Mesendoderm (in vitro differentiated cells): ENCODE results near the gene SKA2. TPM values are rescaled to one million over a fixed set of nuclear protein-coding genes. Genes with fewer than 3 reads are reported as not detected.
A peak's percentile ranks its signal among the peaks of the same experiment; 100 is the strongest.

Experiments
- DNase-seq: peaks from one replicate; pipeline ENCODE4 v3.0.0; 2013
- H2AK5ac ChIP-seq: 2 replicates; pipeline ENCODE4 v1.6.1; 2013; ENCODE audit warnings: low read length, inconsistent platforms
- H2BK120ac ChIP-seq: 2 replicates; pipeline ENCODE4 v1.6.1; 2013; ENCODE audit warnings: low read depth, mild to moderate bottlenecking, low read length, moderate library complexity, mixed read lengths
- H2BK15ac ChIP-seq: replicated peaks from 2 replicates; pipeline ENCODE4 v1.6.1; 2013; ENCODE audit warnings: low read depth, mild to moderate bottlenecking, moderate library complexity
- H2BK5ac ChIP-seq: 2 replicates; pipeline ENCODE4 v1.6.1; 2013; ENCODE audit warnings: low read length, inconsistent platforms
- H3K18ac ChIP-seq: 2 replicates; pipeline ENCODE4 v1.6.1; 2013; ENCODE audit warnings: mild to moderate bottlenecking, low read length, mixed read lengths
- H3K23ac ChIP-seq: one replicate; pipeline ENCODE4 v1.6.1; 2013; ENCODE audit warnings: low read length
- H3K27ac ChIP-seq: 2 replicates; pipeline ENCODE4 v1.5.1; 2013; ENCODE audit warnings: low read depth, mild to moderate bottlenecking, inconsistent platforms, low read length, moderate library complexity
- H3K27me3 ChIP-seq: 2 replicates; pipeline ENCODE4 v1.6.1; 2013; ENCODE audit warnings: low read length, control low read depth, mild to moderate bottlenecking, inconsistent platforms; ENCODE audit not compliant: insufficient read depth, poor library complexity
- H3K36me3 ChIP-seq: 2 replicates; pipeline ENCODE4 v1.6.1; 2013; ENCODE audit warnings: low read length, inconsistent platforms; ENCODE audit not compliant: control insufficient read depth, insufficient read depth
- H3K4ac ChIP-seq: one replicate; pipeline ENCODE4 v1.6.1; 2013; ENCODE audit warnings: low read depth, mild to moderate bottlenecking, low read length, moderate library complexity
- H3K4me1 ChIP-seq: 2 replicates; pipeline ENCODE4 v1.6.1; 2013; ENCODE audit warnings: low read depth, low read length, inconsistent platforms; ENCODE audit not compliant: control insufficient read depth
- H3K4me2 ChIP-seq: 2 replicates; pipeline ENCODE4 v1.6.1; 2013; ENCODE audit warnings: low read length
- H3K4me3 ChIP-seq: 2 replicates; pipeline ENCODE4 v1.5.1; 2013; ENCODE audit warnings: mild to moderate bottlenecking, low read length
- H3K56ac ChIP-seq: one replicate; pipeline ENCODE4 v1.6.1; 2013; ENCODE audit warnings: low read length
- H3K79me1 ChIP-seq: 2 replicates; pipeline ENCODE4 v1.6.1; 2013; ENCODE audit warnings: low read length, inconsistent platforms
- H3K79me2 ChIP-seq: 2 replicates; pipeline ENCODE4 v1.6.1; 2013; ENCODE audit warnings: mild to moderate bottlenecking, low read length; ENCODE audit not compliant: control insufficient read depth, insufficient read depth
- H3K9ac ChIP-seq: 2 replicates; pipeline ENCODE4 v1.6.1; 2013; ENCODE audit warnings: low read length, inconsistent platforms
- H4K5ac ChIP-seq: one replicate; pipeline ENCODE4 v1.6.1; 2013; ENCODE audit warnings: low read length
- H4K8ac ChIP-seq: one replicate; pipeline ENCODE4 v1.6.1; 2013; ENCODE audit warnings: low read depth, mild to moderate bottlenecking, control low read depth, low read length, moderate library complexity
- WGBS: extraction: QIAGEN DNeasy Blood & Tissue Kit; methylation state at CpG from one replicate; pipeline ENCODE4 v1.1.7; 2013; ENCODE audit warnings: low lambda C conversion rate, missing lambda C conversion rate; ENCODE audit not compliant: insufficient coverage; ENCODE audit errors: extremely low coverage; 5-methylcytosine and 5-hydroxymethylcytosine counted together
- small RNA-seq: library from polyadenylated mRNA; stranded (forward); fragments of <200 nt; extraction: miRNeasy Mini kit (QIAGEN cat#:217004); gene quantifications from one replicate; pipeline ENCODE3, GENCODE V24; 2013; ENCODE audit not compliant: insufficient read depth

SKA2 gene

GRCh38 chr17:59069856-59070255 is 85.1 kb downstream of the SKA2 start:
- Histone ChIP-seq H3K56ac (no peak overlapping the region), H2BK15ac (no peak overlapping the region), H3K9ac (no peak overlapping the region), H3K79me2 (no peaks in the 10 kb centered on the region), H3K4me2 (no peak overlapping the region), H3K4me3 (no peak overlapping the region), H3K79me1 (no peaks in the 10 kb centered on the region), H3K18ac (no peak overlapping the region), H2BK120ac (no peak overlapping the region), H4K5ac (no peak overlapping the region), H3K36me3 (no peaks in the 10 kb centered on the region), H3K27me3 (no peaks in the 10 kb centered on the region), H3K4ac (no peak overlapping the region), H2BK5ac (no peak overlapping the region), H3K4me1 (no peaks in the 10 kb centered on the region), H4K8ac (no peak overlapping the region), H3K23ac (no peak overlapping the region), H3K27ac (no peak overlapping the region), H2AK5ac (no peak overlapping the region)
- no CpG with 5 or more reads among the region's 1 CpG for WGBS
- DNase-seq: no peak

GRCh38 chr17:59067756-59068155 is 87.2 kb downstream of the SKA2 start:
- Histone ChIP-seq H3K79me2 (no peaks in the 10 kb centered on the region), H3K4me1 (no peaks in the 10 kb centered on the region), H3K36me3 (no peaks in the 10 kb centered on the region), H3K79me1 (no peaks in the 10 kb centered on the region), H3K4me2 (no peak overlapping the region), H2BK15ac (no peak overlapping the region), H4K8ac (no peak overlapping the region), H3K18ac (no peak overlapping the region), H3K27ac (no peak overlapping the region), H4K5ac (no peak overlapping the region), H2BK5ac (no peak overlapping the region), H3K56ac (no peak overlapping the region), H3K4ac (no peak overlapping the region), H3K9ac (no peak overlapping the region), H2BK120ac (no peak overlapping the region), H3K27me3 (no peaks in the 10 kb centered on the region), H3K23ac (no peak overlapping the region), H2AK5ac (no peak overlapping the region), H3K4me3 (no peak overlapping the region)
- DNase-seq: no peak
- no CpG with 5 or more reads among the region's 6 CpGs for WGBS

- no peak overlapping the region for H2BK120ac ChIP-seq
These were observed 87.6 kb downstream of the SKA2 start for GRCh38 chr17:59067340-59067739.

GRCh38 chr17:59062509-59062908 is 92.5 kb downstream of the SKA2 start:
- Histone ChIP-seq H3K56ac (no peak overlapping the region), H2BK120ac (no peak overlapping the region), H3K79me1 (no peaks in the 10 kb centered on the region), H3K4me3 (no peak overlapping the region), H3K9ac (no peak overlapping the region), H3K23ac (no peak overlapping the region), H4K8ac (no peak overlapping the region), H3K4me2 (no peak overlapping the region), H2AK5ac (no peak overlapping the region), H3K27me3 (no peaks in the 10 kb centered on the region), H3K18ac (no peak overlapping the region), H3K4ac (no peak overlapping the region), H2BK15ac (no peak overlapping the region), H3K79me2 (no peaks in the 10 kb centered on the region), H2BK5ac (no peak overlapping the region), H3K27ac (no peak overlapping the region), H3K4me1 (no peaks in the 10 kb centered on the region), H4K5ac (no peak overlapping the region), H3K36me3 (no peaks in the 10 kb centered on the region)
- WGBS: no CpG with 5 or more reads among the region's 2 CpGs
- DNase-seq: no peak

More at GRCh38 chr17:59067340-59067739, 87.6 kb downstream of the SKA2 start:
- Histone ChIP-seq H2BK5ac (no peak overlapping the region), H3K27ac (no peak overlapping the region), H3K56ac (no peak overlapping the region), H3K9ac (no peak overlapping the region), H3K4me2 (no peak overlapping the region), H3K4me1 (no peaks in the 10 kb centered on the region), H3K4me3 (no peak overlapping the region), H3K18ac (no peak overlapping the region), H4K8ac (no peak overlapping the region), H4K5ac (no peak overlapping the region), H2AK5ac (no peak overlapping the region), H3K79me2 (no peaks in the 10 kb centered on the region), H3K4ac (no peak overlapping the region), H3K79me1 (no peaks in the 10 kb centered on the region), H3K36me3 (no peaks in the 10 kb centered on the region), H3K27me3 (no peaks in the 10 kb centered on the region), H3K23ac (no peak overlapping the region), H2BK15ac (no peak overlapping the region)
- WGBS: no CpG with 5 or more reads among the region's 2 CpGs
- no peak for DNase-seq

Small RNA genes lying within 50 kb of the gene (small RNA-seq; reads per million reads assigned to genes)
- gene MIR301A (3,329 reads per million, percentile 99 among the genes with 10 or more reads in this experiment), gene MIR454 (1,693 reads per million, percentile 99 among the genes with 10 or more reads in this experiment), gene RNU2-58P (not detected)
